H1 (cell line): Measurements from ENCODE around the gene SLC22A15. TPM values are rescaled to one million over a fixed set of nuclear protein-coding genes. Genes with fewer than 3 reads are reported as not detected.

Experiments used
- BRCA1 ChIP-seq: IDR thresholded peaks from 2 replicates; pipeline ENCODE4 v1.6.1; 2012; ENCODE audit warnings: low read depth, low read length, improper control_type of control experiment
- CTBP2 ChIP-seq: IDR thresholded peaks from 2 replicates; pipeline ENCODE4 v1.7.0; 2011; ENCODE audit warnings: borderline replicate concordance, mild to moderate bottlenecking, moderate library complexity, mixed read lengths, low read length; ENCODE audit not compliant: insufficient read depth, insufficient read length
- EP300 ChIP-seq, 2 experiments: IDR thresholded peaks; 1 replicate in 1 of 2; 2 replicates in 1 of 2; pipeline ENCODE4 v1.6.1; 2011 to 2012; ENCODE audit warnings: low read depth in 2 of 2, low read length in 2 of 2, mild to moderate bottlenecking in 2 of 2, borderline replicate concordance in 1 of 2, inconsistent platforms in 1 of 2, moderate library complexity in 1 of 2
- KDM5A ChIP-seq: fragments of 200-600 bp; IDR thresholded peaks from 2 replicates; pipeline ENCODE4 v1.7.1; 2012; ENCODE audit warnings: mild to moderate bottlenecking, low read length, inconsistent platforms, mixed read lengths
- PHF8 ChIP-seq: fragments of 200-600 bp; sonication (generic); conservative IDR thresholded peaks from 2 replicates; pipeline ENCODE4 v1.7.1; 2012; ENCODE audit warnings: low read depth, mild to moderate bottlenecking, inconsistent platforms, low read length, moderate library complexity
- polyA plus RNA-seq, 7 experiments: library from polyadenylated mRNA; depleted of rRNA in 3 of 7; stranded (reverse) in 5 of 7; unstranded in 2 of 7; fragments of >200 nt in 5 of 7; fragments of 200-250 nt in 2 of 7; gene quantifications; 1 replicate in 5 of 7; 2 replicates in 1 of 7; 4 replicates in 1 of 7; pipeline versions ENCODE4 v1.2.1 to v1.2.3, GENCODE V29; 2011 to 2013; ENCODE audit warnings: missing spikeins in 2 of 7, mixed read lengths in 2 of 7
- total RNA-seq: library from RNA; stranded (reverse); fragmentation: NEBNext Ultra II Directional; extraction: Animal tissue kit (Norgen Biotek cat#: 25700); gene quantifications from 2 replicates; pipeline ENCODE4 v1.2.1, GENCODE V29; 2021

Gene SLC22A15
- total and polyA plus RNA-seq, 2 of the 8 experiments (the other 6 are each of a cell fraction or from before 2014, with no cell fraction given) = 3.2 to 3.3 TPM

GRCh38 chr1:116095027-116095426 lies 118.7 kb downstream of the SLC22A15 start (continued):
- no peak for TF ChIP-seq BRCA1
- TF ChIP-seq KDM5A = no peak
- no peak for TF ChIP-seq CTBP2
- TF ChIP-seq PHF8 = no peak
- TF ChIP-seq EP300 (IDR thresholded peaks at IDR 0.05; ENCODE audit: borderline replicate concordance in 1 of 2, low read depth in 2 of 2, low read length in 2 of 2) = no peak
- TF ChIP-seq, all 59 proteins: peak for 0
